CD4-positive, alpha-beta memory T cell (primary cell): ENCODE data around the gene ZNF618. TPM values are rescaled to one million over a fixed set of nuclear protein-coding genes. Genes with fewer than 3 reads are reported as not detected.

Source experiments
- CTCF ChIA-PET: fragments of 350-600 bp; sonication (Branson Sonifier 250); formaldehyde crosslinking; loops from one replicate; lab custom pipeline; 2021; ENCODE audit warnings: inconsistent platforms; ENCODE audit not compliant: partially characterized antibody; lab: Charles Lee
- POLR2A ChIA-PET: fragments of 350-600 bp; sonication (Branson Sonifier 250); formaldehyde crosslinking; loops from one replicate; lab custom pipeline; 2021; ENCODE audit not compliant: partially characterized antibody; lab: Charles Lee
- DNase-seq, 5 donors: peaks; one replicate each; pipeline versions ENCODE4 v3.0.0 to v3.0.0-alpha.2; 2020 to 2022; ENCODE audit warnings: mixed read lengths in 1 of 5
- H3K27ac ChIP-seq: one replicate; pipeline ENCODE4 v1.7.0; 2013; ENCODE audit warnings: low read depth, low read length
- H3K27me3 ChIP-seq: 2 replicates; pipeline ENCODE4 v1.7.0; 2013; ENCODE audit warnings: mild to moderate bottlenecking, low read length, moderate library complexity; ENCODE audit not compliant: insufficient read depth
- H3K36me3 ChIP-seq: 2 replicates; pipeline ENCODE4 v1.7.0; 2013; ENCODE audit warnings: mild to moderate bottlenecking, low read length, moderate library complexity; ENCODE audit not compliant: insufficient read depth
- H3K4me1 ChIP-seq: 2 replicates; pipeline ENCODE4 v1.7.0; 2013; ENCODE audit warnings: mild to moderate bottlenecking, low read length, moderate library complexity; ENCODE audit not compliant: insufficient read depth
- H3K4me3 ChIP-seq, 2 donors: one replicate each; pipeline ENCODE4 v1.7.0; 2013; ENCODE audit warnings: low read length in 2 of 2, mild to moderate bottlenecking in 1 of 2
- H3K9me3 ChIP-seq, 2 donors: one replicate each; pipeline ENCODE4 v1.7.0; 2013; ENCODE audit warnings: low read length in 2 of 2, control low read depth in 1 of 2; ENCODE audit not compliant: control insufficient read depth in 1 of 2
- H3K27ac Mint-ChIP-seq, 7 donors: one replicate each; pipeline ENCODE4 v1.8.0; 2020 to 2021; ENCODE audit warnings: mixed read lengths in 7 of 7, mild to moderate bottlenecking in 6 of 7, inconsistent platforms in 3 of 7, moderate library complexity in 3 of 7
- H3K27me3 Mint-ChIP-seq, 2 donors: one replicate each; pipeline ENCODE4 v1.8.0; 2020 to 2021; ENCODE audit warnings: mixed read lengths in 2 of 2
- H3K36me3 Mint-ChIP-seq, 2 donors: one replicate each; pipeline ENCODE4 v1.8.0; 2020 to 2021; ENCODE audit warnings: mixed read lengths in 2 of 2, inconsistent platforms in 1 of 2, mild to moderate bottlenecking in 1 of 2
- H3K4me1 Mint-ChIP-seq, 4 donors: one replicate each; pipeline ENCODE4 v1.8.0; 2020 to 2021; ENCODE audit warnings: mixed read lengths in 4 of 4, mild to moderate bottlenecking in 1 of 4
- H3K4me3 Mint-ChIP-seq, 8 donors: one replicate each; pipeline ENCODE4 v1.8.0; 2020 to 2021; ENCODE audit warnings: mixed read lengths in 8 of 8, mild to moderate bottlenecking in 7 of 8, moderate library complexity in 6 of 8, inconsistent platforms in 3 of 8
- H3K9me3 Mint-ChIP-seq, 8 donors: one replicate each; pipeline ENCODE4 v1.8.0; 2020 to 2021; ENCODE audit warnings: mixed read lengths in 8 of 8, mild to moderate bottlenecking in 5 of 8, inconsistent platforms in 3 of 8, moderate library complexity in 1 of 8
- intact Hi-C: fragments of 100-400 bp; cut with micrococcal nuclease; formaldehyde crosslinking; loops from one replicate; pipeline ENCODE4 v1.15.1; 2023
- polyA plus RNA-seq, 2 donors: library from polyadenylated mRNA; unstranded; fragments of 300-500 nt; fragmentation: Illumina TruSeq; gene quantifications; one replicate each; pipeline ENCODE4 v1.2.3, GENCODE V29; 2021
- total RNA-seq, 2 experiments: library from RNA; stranded (reverse); gene quantifications; one replicate each; pipeline ENCODE4 v1.2.3, GENCODE V29; 2021

Gene ZNF618
- total and polyA plus RNA-seq, 4 experiments from 2014 or later = 0.79 to 1.7 (median 0.80) TPM; not detected in 1

- Histone ChIP-seq H3K4me3 (no peak overlapping the region), H3K4me1 (peaks cover 12% of the 10 kb centered on the region), H3K9me3 (no peaks in the 10 kb centered on the region), H3K36me3 (no peaks in the 10 kb centered on the region), H3K27me3 (no peaks in the 10 kb centered on the region), H3K27ac (no peak overlapping the region)
- no peak overlapping the region for H3K4me3 Mint-ChIP-seq
- no peak for DNase-seq
- no peaks in the 10 kb centered on the region for H3K9me3 Mint-ChIP-seq
- intact Hi-C loops = no loop called here
- H3K27me3 Mint-ChIP-seq = peaks cover 0 to 4% of the 10 kb centered on the region in 2 donors
- ChIA-PET POLR2A (no interaction called here), CTCF (no interaction called here)
- H3K4me1 Mint-ChIP-seq = peaks cover 10 to 25% (median 15%) of the 10 kb centered on the region in 4 donors
- H3K36me3 Mint-ChIP-seq = no peaks in the 10 kb centered on the region
- no peak overlapping the region for H3K27ac Mint-ChIP-seq
Measured at GRCh38 chr9:113882636-113883164, 6.6 kb downstream of the ZNF618 start.

- Mint-ChIP-seq H3K27me3 (no peaks in the 10 kb centered on the region), H3K36me3 (no peaks in the 10 kb centered on the region), H3K9me3 (peaks cover 0 to under 1% (median 0%) of the 10 kb centered on the region in 8 donors), H3K4me1 (peaks cover 10 to 30% (median 15%) of the 10 kb centered on the region in 4 donors), H3K4me3 (peak overlapping the region in 7 of 8 donors; percentile 13 to 85 (median 63)), H3K27ac (peak overlapping the region in 2 of 7 donors; percentile 18 to 48)
- POLR2A ChIA-PET = no interaction called here
- CTCF ChIA-PET = no interaction called here
- H3K9me3 ChIP-seq = peaks cover 0 to under 1% of the 10 kb centered on the region in 2 donors
- H3K27ac ChIP-seq = no peak overlapping the region
- H3K27me3 ChIP-seq = no peaks in the 10 kb centered on the region
- DNase-seq = no peak
- no peak overlapping the region for H3K4me3 ChIP-seq
- H3K36me3 ChIP-seq = no peaks in the 10 kb centered on the region
- peaks cover 12% of the 10 kb centered on the region for H3K4me1 ChIP-seq
- intact Hi-C loops = no loop called here
Measured at GRCh38 chr9:113885183-113886025, 9.3 kb downstream of the ZNF618 start.

GRCh38 chr9:113886026-113886369 lies 9.9 kb downstream of the ZNF618 start:
- H3K27ac ChIP-seq = no peak overlapping the region
- intact Hi-C loops = no loop called here
- no peak for DNase-seq
- Mint-ChIP-seq H3K4me1 (peaks cover 10 to 30% (median 15%) of the 10 kb centered on the region in 4 donors), H3K27me3 (no peaks in the 10 kb centered on the region), H3K36me3 (no peaks in the 10 kb centered on the region), H3K9me3 (peaks cover 0 to 4% (median 0%) of the 10 kb centered on the region in 8 donors), H3K4me3 (peak overlapping the region; percentile 56 to 85 (median 74)), H3K27ac (peak overlapping the region in 2 of 7 donors; percentile 48 to 76)
- POLR2A ChIA-PET = no interaction called here
- no peak overlapping the region for H3K4me3 ChIP-seq
- peaks cover 12% of the 10 kb centered on the region for H3K4me1 ChIP-seq
- no peaks in the 10 kb centered on the region for H3K36me3 ChIP-seq
- H3K9me3 ChIP-seq = peaks cover 0 to 4% of the 10 kb centered on the region in 2 donors
- no peaks in the 10 kb centered on the region for H3K27me3 ChIP-seq
- CTCF ChIA-PET = no interaction called here

- Histone ChIP-seq H3K27ac (no peak overlapping the region), H3K36me3 (no peaks in the 10 kb centered on the region), H3K9me3 (peaks cover 0 to 4% of the 10 kb centered on the region in 2 donors), H3K27me3 (no peaks in the 10 kb centered on the region), H3K4me1 (peaks cover 12% of the 10 kb centered on the region), H3K4me3 (no peak overlapping the region)
- intact Hi-C loops = no loop called here
- Mint-ChIP-seq H3K9me3 (peaks cover 0 to 6% (median 0%) of the 10 kb centered on the region in 8 donors), H3K36me3 (no peaks in the 10 kb centered on the region), H3K27me3 (no peaks in the 10 kb centered on the region), H3K4me3 (peak overlapping the region; percentile 56 to 85 (median 74)), H3K27ac (peak overlapping the region in 3 of 7 donors; percentile 54 to 76 (median 65)), H3K4me1 (peaks cover 10 to 30% (median 15%) of the 10 kb centered on the region in 4 donors)
- ChIA-PET CTCF (no interaction called here), POLR2A (no interaction called here)
- DNase-seq = no peak
Measured at GRCh38 chr9:113886466-113886865, 10.4 kb downstream of the ZNF618 start.

GRCh38 chr9:113886933-113887332 lies 10.8 kb downstream of the ZNF618 start:
- Histone ChIP-seq H3K27me3 (no peaks in the 10 kb centered on the region), H3K4me3 (no peak overlapping the region), H3K9me3 (peaks cover 0 to 4% of the 10 kb centered on the region in 2 donors), H3K36me3 (no peaks in the 10 kb centered on the region), H3K4me1 (peaks cover 12% of the 10 kb centered on the region), H3K27ac (no peak overlapping the region)
- Mint-ChIP-seq H3K4me3 (no peak overlapping the region), H3K36me3 (no peaks in the 10 kb centered on the region), H3K27me3 (no peaks in the 10 kb centered on the region), H3K9me3 (peaks cover 0 to 6% (median 0%) of the 10 kb centered on the region in 8 donors), H3K4me1 (peaks cover 10 to 30% (median 15%) of the 10 kb centered on the region in 4 donors), H3K27ac (peak overlapping the region in 2 of 7 donors; percentile 0 to 52)
- CTCF ChIA-PET = no interaction called here
- intact Hi-C loops = no loop called here
- POLR2A ChIA-PET = no interaction called here
- no peak for DNase-seq

GRCh38 chr9:113887436-113887835 lies 11.3 kb downstream of the ZNF618 start:
- H3K27ac ChIP-seq = no peak overlapping the region
- ChIA-PET CTCF (no interaction called here), POLR2A (no interaction called here)
- no peaks in the 10 kb centered on the region for H3K36me3 ChIP-seq
- Mint-ChIP-seq H3K27me3 (no peaks in the 10 kb centered on the region), H3K4me1 (peaks cover 10 to 30% (median 15%) of the 10 kb centered on the region in 4 donors), H3K9me3 (peaks cover 0 to 6% (median 0%) of the 10 kb centered on the region in 8 donors), H3K4me3 (peak overlapping the region in 1 of 8 donors; percentile 11), H3K27ac (no peak overlapping the region), H3K36me3 (no peaks in the 10 kb centered on the region)
- DNase-seq = no peak
- H3K27me3 ChIP-seq = no peaks in the 10 kb centered on the region
- peaks cover 0 to 4% of the 10 kb centered on the region in 2 donors for H3K9me3 ChIP-seq
- H3K4me1 ChIP-seq = peaks cover 12% of the 10 kb centered on the region
- intact Hi-C loops = no loop called here
- no peak overlapping the region for H3K4me3 ChIP-seq

GRCh38 chr9:113888336-113888735 lies 12.2 kb downstream of the ZNF618 start:
- intact Hi-C loops = no loop called here

More at GRCh38 chr9:113888336-113888735, 12.2 kb downstream of the ZNF618 start:
- Mint-ChIP-seq H3K4me3 (no peak overlapping the region), H3K27me3 (no peaks in the 10 kb centered on the region), H3K36me3 (no peaks in the 10 kb centered on the region), H3K9me3 (peaks cover 0 to 6% (median 0%) of the 10 kb centered on the region in 8 donors), H3K27ac (no peak overlapping the region), H3K4me1 (peaks cover 10 to 30% (median 15%) of the 10 kb centered on the region in 4 donors)
- DNase-seq = no peak
- Histone ChIP-seq H3K9me3 (peaks cover 0 to 4% of the 10 kb centered on the region in 2 donors), H3K36me3 (no peaks in the 10 kb centered on the region), H3K4me3 (no peak overlapping the region), H3K27ac (no peak overlapping the region), H3K27me3 (no peaks in the 10 kb centered on the region), H3K4me1 (peaks cover 12% of the 10 kb centered on the region)
- ChIA-PET POLR2A (no interaction called here), CTCF (no interaction called here)
